Liver (tissue), 3 donors: Measurements from ENCODE around the gene RUNDC3A.
"Not testable (repeated sequence)": the region's sequence is repeated elsewhere in the genome, so short reads cannot be mapped to it uniquely, and the experiment has no call there.

ENCODE experiments used
- ATF3 ChIP-seq: IDR thresholded peaks from 2 replicates; pipeline ENCODE4 v1.6.1; 2016; ENCODE audit warnings: antibody characterized with exemption
- CTCF ChIP-seq: fragments of 150-350 bp; IDR thresholded peaks from 2 replicates; pipeline ENCODE4 v1.5.1; 2017; ENCODE audit warnings: improper control_type of control experiment, low read depth, low read length; ENCODE audit not compliant: missing input control
- GABPA ChIP-seq, 2 donors: IDR thresholded peaks in 1 of 2; conservative IDR thresholded peaks in 1 of 2; 2 replicates each; pipeline ENCODE4 v1.6.1; 2016; ENCODE audit warnings: antibody characterized with exemption in 2 of 2, mild to moderate bottlenecking in 1 of 2, moderate library complexity in 1 of 2
- JUND ChIP-seq, 2 donors: IDR thresholded peaks; 2 replicates each; pipeline ENCODE4 v1.6.1; 2016; ENCODE audit warnings: antibody characterized with exemption in 2 of 2
- MAX ChIP-seq: IDR thresholded peaks from 2 replicates; pipeline ENCODE4 v1.6.1; 2016; ENCODE audit warnings: antibody characterized with exemption
- REST ChIP-seq: IDR thresholded peaks from 2 replicates; pipeline ENCODE4 v1.6.1; 2016; ENCODE audit warnings: antibody characterized with exemption, mild to moderate bottlenecking
- RXRA ChIP-seq, 2 donors: IDR thresholded peaks; 2 replicates each; pipeline ENCODE4 v1.6.1; 2017 to 2018; ENCODE audit warnings: antibody characterized with exemption in 2 of 2, mild to moderate bottlenecking in 1 of 2
- SP1 ChIP-seq: IDR thresholded peaks from 2 replicates; pipeline ENCODE4 v1.6.1; 2018; ENCODE audit warnings: antibody characterized with exemption, mild to moderate bottlenecking
- TAF1 ChIP-seq: conservative IDR thresholded peaks from 2 replicates; pipeline ENCODE4 v1.6.1; 2016; ENCODE audit warnings: antibody characterized with exemption, mild to moderate bottlenecking
- YY1 ChIP-seq: IDR thresholded peaks from 2 replicates; pipeline ENCODE4 v1.6.1; 2016; ENCODE audit warnings: antibody characterized with exemption, mild to moderate bottlenecking
- donor health status: healthy.
- donor health status: healthy.

GRCh38 chr17:44330263-44330662 lies 21.9 kb downstream of the RUNDC3A start:
- not testable (repeated sequence) for TF ChIP-seq CTCF; TAF1; YY1; SP1; ATF3; REST; MAX; GABPA (IDR thresholded peaks at IDR 0.05 in 1 of 2, conservative IDR thresholded peaks at IDR 0.05 in 1 of 2); JUND (IDR thresholded peaks at IDR 0.05); RXRA (IDR thresholded peaks at IDR 0.05)
